ENCODE results near the gene ATP6V0B. TPM values are rescaled to one million over a fixed set of nuclear protein-coding genes. Genes with fewer than 3 reads are reported as not detected.

Gene ATP6V0B
- 100 to 1,000 TPM; 173 to 222 TPM for total RNA-seq
- polyA plus RNA-seq (ENCODE audit: insufficient read depth, low read depth, low replicate concordance) = 102 TPM
- long read RNA-seq, donor 1, transcript ATP6V0B-205 (8 exons, 1,298 nt) = major isoform, 75 of 108 reads
- long read RNA-seq, donor 1, transcript ATP6V0B-213 (7 exons, 1,685 nt) = minor isoform, 5 of 108 reads
- long read RNA-seq, donor 1, partial matches to known transcripts = 21 of 108 reads
- long read RNA-seq, donor 1, other reads (novel, unspliced or antisense) = 0 of 108 reads
- long read RNA-seq, donor 2, transcript ATP6V0B-205 (8 exons, 1,298 nt) = major isoform, 51 of 62 reads
- long read RNA-seq, donor 2, partial matches to known transcripts = 5 of 62 reads
- long read RNA-seq, donor 2, other reads (novel, unspliced or antisense) = 0 of 62 reads

- H3K27ac ChIP-seq = peak within 1 kb of the TSS; percentile 76 to 89
- H3K4me1 ChIP-seq = peaks cover 32% of the 10 kb centered on the region
- TF ChIP-seq CTCF (IDR thresholded peaks at IDR 0.05) (peak in 2 of 3 experiments; percentile 35 to 58), POLR2A (IDR thresholded peaks at IDR 0.05) (peak; percentile 87)
- intact Hi-C loops (cut with DNase I; ENCODE audit: low total_unique reads) = no loop called here
- no peaks in the 10 kb centered on the region for H3K9me3 ChIP-seq
- no peaks in the 10 kb centered on the region for H3K27me3 ChIP-seq
- 0% methylated on average over 14 to 91 of the region's 93 CpGs for WGBS, 2 donors
- peak; percentile 98 for DNase-seq
- no peaks in the 10 kb centered on the region for H3K36me3 ChIP-seq (ENCODE audit: low read depth, missing control alignments)
- peak within 1 kb of the TSS; percentile 87 to 89 for H3K4me3 ChIP-seq
Observed at GRCh38 chr1:43974443-43975248, at the start of gene ATP6V0B. ATP6V0B (plus strand) TSS chr1:43974960; CDS start chr1:43975041, 81 bp downstream.

- Histone ChIP-seq H3K27me3 (no peaks in the 10 kb centered on the region), H3K27ac (no peak overlapping the region), H3K36me3 (ENCODE audit: low read depth, missing control alignments) (no peaks in the 10 kb centered on the region), H3K9me3 (no peaks in the 10 kb centered on the region), H3K4me1 (no peaks in the 10 kb centered on the region), H3K4me3 (no peak overlapping the region)
- TF ChIP-seq POLR2A (IDR thresholded peaks at IDR 0.05) (no peak), CTCF (IDR thresholded peaks at IDR 0.05) (no peak)
- no peak for DNase-seq
- 93 to 95% methylated on average over 9 of the region's 9 CpGs for WGBS, 2 donors
- intact Hi-C loops (cut with DNase I; ENCODE audit: low total_unique reads) = no loop called here
Observed at GRCh38 chr1:43925846-43926245, 48.9 kb upstream of the ATP6V0B start.

DNA sequence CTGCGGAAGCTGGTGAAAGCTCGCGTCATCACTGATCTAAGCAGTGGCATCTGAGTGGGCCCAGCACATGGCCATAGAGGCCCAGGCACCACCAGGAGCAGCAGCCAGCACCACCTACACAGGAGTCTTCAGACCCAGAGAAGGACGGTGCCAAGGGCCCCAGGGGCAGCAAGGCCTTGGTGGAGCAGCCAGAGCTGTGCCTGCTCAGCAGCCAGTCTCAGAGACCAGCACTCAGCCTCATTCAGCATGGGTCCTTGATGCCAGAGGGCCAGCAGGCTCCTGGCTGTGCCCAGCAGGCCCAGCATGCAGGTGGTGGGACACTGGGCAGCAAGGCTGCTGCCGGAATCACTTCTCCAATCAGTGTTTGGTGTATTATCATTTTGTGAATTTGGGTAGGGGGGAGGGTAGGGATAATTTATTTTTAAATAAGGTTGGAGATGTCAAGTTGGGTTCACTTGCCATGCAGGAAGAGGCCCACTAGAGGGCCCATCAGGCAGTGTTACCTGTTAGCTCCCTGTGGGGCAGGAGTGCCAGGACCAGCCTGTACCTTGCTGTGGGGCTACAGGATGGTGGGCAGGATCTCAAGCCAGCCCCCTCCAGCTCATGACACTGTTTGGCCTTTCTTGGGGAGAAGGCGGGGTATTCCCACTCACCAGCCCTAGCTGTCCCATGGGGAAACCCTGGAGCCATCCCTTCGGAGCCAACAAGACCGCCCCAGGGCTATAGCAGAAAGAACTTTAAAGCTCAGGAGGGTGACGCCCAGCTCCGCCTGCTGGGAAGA is 44.4 kb upstream of the ATP6V0B start:
- no peak for DNase-seq
- TF ChIP-seq POLR2A (IDR thresholded peaks at IDR 0.05) = no peak
- peak in 1 of 3 experiments; percentile 22 for TF ChIP-seq CTCF (IDR thresholded peaks at IDR 0.05)
- no peaks in the 10 kb centered on the region for H3K27me3 ChIP-seq
- intact Hi-C loops (cut with DNase I; ENCODE audit: low total_unique reads) = loop anchor here (10.0 kb wide), 1 partner anchor 396 kb away; the partner anchor contains the start of gene PTPRF
- no peak overlapping the region for H3K27ac ChIP-seq
- peaks cover 12% of the 10 kb centered on the region for H3K4me1 ChIP-seq
- H3K9me3 ChIP-seq = no peaks in the 10 kb centered on the region
- no peaks in the 10 kb centered on the region for H3K36me3 ChIP-seq (ENCODE audit: low read depth, missing control alignments)
- WGBS, 2 donors = 94% methylated on average over 9 to 10 of the region's 10 CpGs
- no peak overlapping the region for H3K4me3 ChIP-seq

GRCh38 chr1:43930949-43931275 is 43.8 kb upstream of the ATP6V0B start:
- Histone ChIP-seq H3K4me3 (no peak overlapping the region), H3K27ac (no peak overlapping the region), H3K36me3 (ENCODE audit: low read depth, missing control alignments) (no peaks in the 10 kb centered on the region), H3K9me3 (no peaks in the 10 kb centered on the region), H3K4me1 (peaks cover 12% of the 10 kb centered on the region), H3K27me3 (no peaks in the 10 kb centered on the region)
- intact Hi-C loops (cut with DNase I; ENCODE audit: low total_unique reads) = loop anchor here (10.0 kb wide), 1 partner anchor 396 kb away; the partner anchor contains the start of gene PTPRF
- WGBS, 2 donors = 68 to 86% methylated on average over 4 of the region's 4 CpGs
- no peak for TF ChIP-seq POLR2A (IDR thresholded peaks at IDR 0.05)
- TF ChIP-seq CTCF (IDR thresholded peaks at IDR 0.05) = no peak
- DNase-seq = no peak

All from testis (tissue), 5 donors.